ENCODE measurements around the gene RAB43.

The RAB43 gene

GRCh38 chr3:129085818-129086217, 35.8 kb downstream of the RAB43 start:
- no peaks in the 10 kb centered on the region for H3K79me2 ChIP-seq (ENCODE audit: insufficient read depth, low read length)
- no peaks in the 10 kb centered on the region for H3K36me3 ChIP-seq (ENCODE audit: insufficient read depth, low read length)
- no peaks in the 10 kb centered on the region for H3K27me3 ChIP-seq (ENCODE audit: insufficient read depth, low read length)
- no peaks in the 10 kb centered on the region for H4K20me1 ChIP-seq (ENCODE audit: insufficient read depth, low read length)
- no peak overlapping the region for H3K9ac ChIP-seq (ENCODE audit: low read length)
- no peaks in the 10 kb centered on the region for H3K9me2 ChIP-seq (ENCODE audit: low read depth, low read length)
- H3K4me3 ChIP-seq (ENCODE audit: low read depth, low read length, poor library complexity, severe bottlenecking) = no peak overlapping the region
- no peaks in the 10 kb centered on the region for H3K9me3 ChIP-seq (ENCODE audit: low read length)
- TF ChIP-seq EZH2 (IDR thresholded peaks at IDR 0.05; ENCODE audit: borderline replicate concordance, low read length) (no peak), CTCF (IDR thresholded peaks at IDR 0.05; ENCODE audit: low read length) (no peak)
- H3K27ac ChIP-seq (ENCODE audit: low read depth, low read length, poor library complexity, severe bottlenecking) = no peak overlapping the region
- no peak overlapping the region for H2AFZ ChIP-seq (ENCODE audit: low read length)
- H3K4me2 ChIP-seq (ENCODE audit: low read length) = no peak overlapping the region
- no peaks in the 10 kb centered on the region for H3F3A ChIP-seq (ENCODE audit: insufficient read depth, low read length)
- no peaks in the 10 kb centered on the region for H3K4me1 ChIP-seq (ENCODE audit: insufficient read depth, low read length, severe bottlenecking)

GRCh38 chr3:129085165-129085715, 36.4 kb downstream of the RAB43 start:
- H3K36me3 ChIP-seq (ENCODE audit: insufficient read depth, low read length) = no peaks in the 10 kb centered on the region
- no peaks in the 10 kb centered on the region for H3F3A ChIP-seq (ENCODE audit: insufficient read depth, low read length)
- H3K9me2 ChIP-seq (ENCODE audit: low read depth, low read length) = no peaks in the 10 kb centered on the region
- H3K4me3 ChIP-seq (ENCODE audit: low read depth, low read length, poor library complexity, severe bottlenecking) = no peak overlapping the region
- no peaks in the 10 kb centered on the region for H4K20me1 ChIP-seq (ENCODE audit: insufficient read depth, low read length)
- H3K79me2 ChIP-seq (ENCODE audit: insufficient read depth, low read length) = no peaks in the 10 kb centered on the region
- H2AFZ ChIP-seq (ENCODE audit: low read length) = no peak overlapping the region
- H3K27ac ChIP-seq (ENCODE audit: low read depth, low read length, poor library complexity, severe bottlenecking) = no peak overlapping the region
- no peak overlapping the region for H3K9ac ChIP-seq (ENCODE audit: low read length)
- no peak overlapping the region for H3K4me2 ChIP-seq (ENCODE audit: low read length)
- no peaks in the 10 kb centered on the region for H3K4me1 ChIP-seq (ENCODE audit: insufficient read depth, low read length, severe bottlenecking)
- TF ChIP-seq CTCF (IDR thresholded peaks at IDR 0.05; ENCODE audit: low read length) (no peak), EZH2 (IDR thresholded peaks at IDR 0.05; ENCODE audit: borderline replicate concordance, low read length) (no peak)
- no peaks in the 10 kb centered on the region for H3K27me3 ChIP-seq (ENCODE audit: insufficient read depth, low read length)
- H3K9me3 ChIP-seq (ENCODE audit: low read length) = no peaks in the 10 kb centered on the region

GRCh38 chr3:129084501-129084900, 37.1 kb downstream of the RAB43 start:
- Histone ChIP-seq H3F3A (ENCODE audit: insufficient read depth, low read length) (no peaks in the 10 kb centered on the region), H2AFZ (ENCODE audit: low read length) (no peak overlapping the region), H3K4me3 (ENCODE audit: low read depth, low read length, poor library complexity, severe bottlenecking) (no peak overlapping the region), H3K9me3 (ENCODE audit: low read length) (no peaks in the 10 kb centered on the region), H3K79me2 (ENCODE audit: insufficient read depth, low read length) (no peaks in the 10 kb centered on the region), H3K4me2 (ENCODE audit: low read length) (no peak overlapping the region), H4K20me1 (ENCODE audit: insufficient read depth, low read length) (no peaks in the 10 kb centered on the region), H3K9ac (ENCODE audit: low read length) (no peak overlapping the region), H3K27ac (ENCODE audit: low read depth, low read length, poor library complexity, severe bottlenecking) (no peak overlapping the region), H3K4me1 (ENCODE audit: insufficient read depth, low read length, severe bottlenecking) (no peaks in the 10 kb centered on the region), H3K27me3 (ENCODE audit: insufficient read depth, low read length) (no peaks in the 10 kb centered on the region), H3K9me2 (ENCODE audit: low read depth, low read length) (no peaks in the 10 kb centered on the region), H3K36me3 (ENCODE audit: insufficient read depth, low read length) (no peaks in the 10 kb centered on the region)
- no peak for TF ChIP-seq CTCF (IDR thresholded peaks at IDR 0.05; ENCODE audit: low read length)
- no peak for TF ChIP-seq EZH2 (IDR thresholded peaks at IDR 0.05; ENCODE audit: borderline replicate concordance, low read length)

Data from OCI-LY1 (cell line).